Measurements from ENCODE around the gene VWA2.

VWA2 gene

GRCh38 chr10:114278140-114278883 lies 39.3 kb downstream of the VWA2 start:
- no peak for DNase-seq

DNA sequence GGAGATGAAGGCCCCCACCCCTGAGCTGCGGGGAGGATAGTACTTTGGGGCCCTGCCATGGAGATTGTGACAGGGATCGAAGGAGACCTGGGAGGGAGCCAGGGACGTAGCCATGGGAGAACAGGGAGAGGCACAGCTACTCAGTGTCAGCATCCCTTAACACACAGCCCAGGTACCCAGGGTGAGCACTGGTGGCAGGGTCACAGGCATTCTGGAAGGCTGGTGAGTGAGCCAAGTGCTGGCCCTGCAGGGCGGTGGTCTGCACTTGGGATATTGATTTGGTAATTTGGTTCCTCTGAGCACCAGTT lies 39.8 kb downstream of the VWA2 start:
- DNase-seq, result no peak

- no peak for DNase-seq
Observed at GRCh38 chr10:114279289-114279688, 40.2 kb downstream of the VWA2 start.

GRCh38 chr10:114279901-114280644 lies 41.0 kb downstream of the VWA2 start:
- DNase-seq, result no peak

GRCh38 chr10:114281006-114281405 lies 42.0 kb downstream of the VWA2 start:
- no peak for DNase-seq

DNA sequence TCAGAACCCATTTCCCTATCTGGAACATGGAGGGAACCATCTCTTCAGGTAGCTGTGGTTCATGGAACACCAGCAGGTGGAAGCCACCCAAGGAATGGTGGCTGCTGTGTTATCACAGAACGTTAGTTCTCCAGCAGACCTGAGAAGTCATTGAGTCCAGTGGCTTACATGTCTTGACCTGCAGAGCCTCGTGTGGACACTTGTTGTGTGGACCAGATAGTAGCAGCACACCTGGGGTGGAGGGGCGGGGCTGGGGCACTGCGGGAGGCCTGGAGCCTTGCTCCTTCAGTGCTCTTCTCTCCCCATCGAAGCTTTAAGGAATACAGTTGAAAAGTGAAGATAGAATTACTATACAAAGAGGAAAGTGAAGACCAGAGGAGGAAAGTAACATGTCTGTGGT lies 42.4 kb downstream of the VWA2 start:
- no peak for DNase-seq

DNA sequence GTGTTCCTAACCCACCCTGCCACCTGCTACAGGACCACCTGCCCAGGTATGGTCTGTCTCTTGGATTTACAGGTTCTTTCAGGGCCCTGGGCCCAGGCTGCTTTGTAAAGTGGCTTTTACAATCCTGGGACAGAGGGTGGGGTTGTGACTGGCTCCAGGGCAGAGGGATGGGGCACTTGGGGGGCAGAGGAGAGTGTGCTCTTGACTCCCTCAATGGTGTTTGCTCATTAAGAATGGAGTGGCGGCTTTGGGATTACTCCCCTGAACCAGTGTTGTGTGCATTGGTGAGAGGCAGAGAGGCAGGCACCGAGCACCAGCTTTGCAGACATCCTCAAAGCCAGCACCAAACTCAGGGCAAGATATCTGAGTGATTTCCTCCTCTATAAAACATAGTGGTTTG lies 43.5 kb downstream of the VWA2 start:
- no peak for DNase-seq

DNA sequence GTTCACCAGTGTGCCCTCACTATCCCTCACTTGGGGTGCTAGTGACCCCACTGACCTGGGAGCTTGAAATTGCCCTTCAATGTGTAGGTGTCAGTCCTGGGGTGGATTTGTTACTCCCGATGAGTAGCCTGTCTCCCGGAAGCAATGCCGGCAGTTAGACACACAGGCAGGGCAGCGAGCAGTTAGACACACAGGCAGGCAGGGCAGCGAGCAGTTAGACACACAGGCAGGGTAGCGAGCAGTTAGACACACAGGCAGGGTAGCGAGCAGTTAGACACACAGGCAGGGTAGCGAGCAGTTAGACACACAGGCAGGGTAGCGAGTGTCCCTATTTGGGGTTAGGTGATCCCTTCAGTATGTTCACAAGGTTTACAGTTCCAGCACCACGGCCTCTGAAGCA lies 44.0 kb downstream of the VWA2 start:
- no peak for DNase-seq

DNA sequence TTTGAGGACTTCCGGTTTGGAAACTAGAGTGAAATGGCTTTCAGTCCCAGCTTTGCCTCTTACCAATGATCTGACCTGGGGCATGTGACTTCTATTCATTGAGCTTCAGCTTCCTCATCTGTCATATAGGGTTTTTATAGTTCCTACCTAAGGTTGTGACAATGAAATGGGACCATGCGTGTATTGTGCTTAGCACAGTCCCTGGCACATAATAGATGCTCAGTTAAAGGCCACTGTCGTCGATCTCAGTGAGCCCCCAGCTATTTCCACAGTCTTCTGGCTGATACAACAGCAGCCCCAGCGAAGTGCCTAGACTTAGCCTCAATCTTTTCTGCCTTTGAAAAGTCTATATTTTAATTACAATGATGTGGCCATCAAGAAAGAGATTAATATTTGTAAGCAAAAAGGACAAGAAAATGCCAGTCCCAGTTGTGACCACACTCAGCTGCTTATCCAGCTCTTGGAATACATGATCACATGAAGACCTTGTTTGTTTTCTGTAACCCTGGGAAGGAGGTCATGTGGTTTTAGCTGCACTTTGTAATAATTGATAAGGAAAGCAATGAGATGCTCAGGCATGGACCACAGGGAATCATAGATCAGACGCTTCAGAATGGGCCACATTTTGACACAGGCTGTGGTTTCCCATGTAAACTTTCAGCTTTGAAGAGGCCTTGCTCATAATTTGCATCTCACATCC lies 44.6 kb downstream of the VWA2 start:
- no peak for DNase-seq

DNA sequence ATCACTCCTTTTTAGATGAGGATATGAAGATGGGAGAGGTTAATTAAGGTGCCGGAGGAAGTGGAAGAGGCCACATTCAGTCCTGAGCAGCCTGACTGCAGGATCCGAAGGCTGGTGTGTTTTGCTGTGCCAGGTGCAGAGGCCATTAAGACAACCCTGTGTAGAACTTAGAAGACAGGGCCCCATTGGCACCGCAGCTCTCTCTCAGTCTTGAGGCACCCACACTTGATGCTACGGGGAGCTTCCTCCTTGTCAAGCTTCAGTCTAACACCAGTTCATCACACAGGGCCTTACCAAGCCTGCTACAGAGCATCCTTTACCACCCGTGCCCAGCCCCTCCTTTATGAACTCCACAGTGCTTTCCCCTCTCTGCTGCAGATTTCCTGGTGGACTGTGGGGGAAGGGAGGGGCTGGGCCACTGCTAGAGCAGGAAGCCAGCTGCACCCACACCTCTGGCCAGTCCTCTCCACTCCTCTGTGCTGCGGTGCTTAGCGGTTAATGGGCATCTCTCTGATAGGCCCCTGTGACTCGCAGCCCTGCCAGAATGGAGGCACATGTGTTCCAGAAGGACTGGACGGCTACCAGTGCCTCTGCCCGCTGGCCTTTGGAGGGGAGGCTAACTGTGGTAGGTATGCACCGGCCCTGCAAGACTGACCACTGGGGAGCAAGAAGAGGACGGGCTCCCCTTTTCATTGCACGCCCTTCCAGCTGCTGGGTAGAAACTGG lies 45.5 kb downstream of the VWA2 start:
- DNase-seq, result no peak

DNA sequence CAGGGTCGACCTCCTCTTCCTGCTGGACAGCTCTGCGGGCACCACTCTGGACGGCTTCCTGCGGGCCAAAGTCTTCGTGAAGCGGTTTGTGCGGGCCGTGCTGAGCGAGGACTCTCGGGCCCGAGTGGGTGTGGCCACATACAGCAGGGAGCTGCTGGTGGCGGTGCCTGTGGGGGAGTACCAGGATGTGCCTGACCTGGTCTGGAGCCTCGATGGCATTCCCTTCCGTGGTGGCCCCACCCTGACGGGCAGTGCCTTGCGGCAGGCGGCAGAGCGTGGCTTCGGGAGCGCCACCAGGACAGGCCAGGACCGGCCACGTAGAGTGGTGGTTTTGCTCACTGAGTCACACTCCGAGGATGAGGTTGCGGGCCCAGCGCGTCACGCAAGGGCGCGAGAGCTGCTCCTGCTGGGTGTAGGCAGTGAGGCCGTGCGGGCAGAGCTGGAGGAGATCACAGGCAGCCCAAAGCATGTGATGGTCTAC lies 46.9 kb downstream of the VWA2 start:
- DNase-seq, result no peak

DNA sequence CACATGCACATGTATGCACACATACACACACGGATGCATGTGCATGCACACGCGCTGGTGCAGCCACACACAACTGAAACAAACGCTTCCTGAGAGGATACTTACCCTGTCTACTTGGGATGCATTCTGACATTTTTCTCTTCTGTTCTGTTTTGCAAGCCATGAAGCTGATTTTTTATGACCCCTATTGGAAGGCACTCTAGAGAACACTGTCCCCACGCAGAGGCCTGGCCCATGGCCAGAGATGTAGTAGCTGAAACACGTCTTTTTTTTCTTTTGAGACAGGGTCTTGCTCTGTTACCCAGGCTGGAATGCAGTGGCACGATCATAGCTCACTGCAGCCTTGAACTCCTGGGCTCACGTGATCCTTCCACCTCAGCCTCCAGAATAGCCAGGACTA lies 47.9 kb downstream of the VWA2 start:
- DNase-seq, result no peak

- no peak for DNase-seq
Observed at GRCh38 chr10:114288424-114289095, 49.5 kb downstream of the VWA2 start.

DNA sequence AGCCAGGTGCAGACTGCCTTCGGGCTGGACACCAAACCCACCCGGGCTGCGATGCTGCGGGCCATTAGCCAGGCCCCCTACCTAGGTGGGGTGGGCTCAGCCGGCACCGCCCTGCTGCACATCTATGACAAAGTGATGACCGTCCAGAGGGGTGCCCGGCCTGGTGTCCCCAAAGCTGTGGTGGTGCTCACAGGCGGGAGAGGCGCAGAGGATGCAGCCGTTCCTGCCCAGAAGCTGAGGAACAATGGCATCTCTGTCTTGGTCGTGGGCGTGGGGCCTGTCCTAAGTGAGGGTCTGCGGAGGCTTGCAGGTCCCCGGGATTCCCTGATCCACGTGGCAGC lies 50.0 kb downstream of the VWA2 start:
- no peak for DNase-seq

GRCh38 chr10:114290038-114290437 lies 51.0 kb downstream of the VWA2 start:
- no peak for DNase-seq

DNA sequence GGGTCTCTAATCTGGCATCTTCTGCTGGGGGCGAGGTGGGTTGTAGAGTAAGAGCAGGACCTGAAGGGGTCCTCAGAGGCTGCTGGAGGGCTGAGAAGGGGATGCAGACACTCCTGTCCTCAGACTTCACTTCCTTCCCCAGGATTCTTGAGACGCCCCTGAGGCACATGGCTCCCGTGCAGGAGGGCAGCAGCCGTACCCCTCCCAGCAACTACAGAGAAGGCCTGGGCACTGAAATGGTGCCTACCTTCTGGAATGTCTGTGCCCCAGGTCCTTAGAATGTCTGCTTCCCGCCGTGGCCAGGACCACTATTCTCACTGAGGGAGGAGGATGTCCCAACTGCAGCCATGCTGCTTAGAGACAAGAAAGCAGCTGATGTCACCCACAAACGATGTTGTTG lies 52.0 kb downstream of the VWA2 start:
- no peak for DNase-seq

DNA sequence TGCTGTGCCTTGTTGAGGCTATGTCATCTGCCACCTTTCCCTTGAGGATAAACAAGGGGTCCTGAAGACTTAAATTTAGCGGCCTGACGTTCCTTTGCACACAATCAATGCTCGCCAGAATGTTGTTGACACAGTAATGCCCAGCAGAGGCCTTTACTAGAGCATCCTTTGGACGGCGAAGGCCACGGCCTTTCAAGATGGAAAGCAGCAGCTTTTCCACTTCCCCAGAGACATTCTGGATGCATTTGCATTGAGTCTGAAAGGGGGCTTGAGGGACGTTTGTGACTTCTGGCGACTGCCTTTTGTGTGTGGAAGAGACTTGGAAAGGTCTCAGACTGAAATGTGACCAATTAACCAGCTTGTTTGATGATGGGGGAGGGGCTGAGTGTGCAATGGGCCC lies 52.5 kb downstream of the VWA2 start:
- DNase-seq, result no peak

DNA sequence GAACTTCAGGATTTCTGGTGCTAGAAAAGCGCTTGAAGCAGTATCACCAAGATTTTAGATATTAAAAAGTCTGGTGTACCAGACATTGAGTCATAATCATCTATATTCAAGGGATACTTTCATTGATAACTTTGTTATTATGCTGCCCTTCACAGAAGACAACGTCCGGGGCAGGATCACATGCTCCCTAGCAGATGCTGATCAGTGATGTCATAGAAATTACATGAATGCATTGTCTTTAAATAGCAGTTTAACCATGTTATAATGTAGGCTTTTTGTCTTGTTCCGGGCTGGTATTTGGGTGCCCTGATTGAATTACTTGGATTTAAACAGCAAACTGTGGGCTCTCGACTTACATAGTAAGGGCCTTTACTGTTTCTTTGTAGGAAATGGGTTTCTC lies 54.0 kb downstream of the VWA2 start:
- DNase-seq, result no peak

DNA sequence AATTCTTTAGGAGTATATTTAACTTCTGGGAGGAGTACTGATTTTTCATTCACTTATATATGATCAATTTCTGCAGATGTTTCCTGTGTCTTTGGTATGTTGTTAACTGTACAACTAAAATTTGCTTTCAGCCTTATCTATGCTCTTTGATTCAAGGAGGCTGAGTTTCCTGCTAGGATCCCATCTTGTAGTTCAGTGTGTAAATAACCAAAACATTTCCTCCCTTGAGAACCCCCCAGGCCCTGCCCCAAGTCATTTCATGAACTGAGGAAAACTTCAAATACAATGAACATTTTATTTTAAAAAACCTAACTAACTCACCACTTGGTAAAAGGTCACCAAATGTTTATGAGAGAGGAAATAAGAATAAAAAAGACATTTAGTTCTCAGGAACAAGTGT lies 55.5 kb downstream of the VWA2 start:
- DNase-seq, result no peak

DNA sequence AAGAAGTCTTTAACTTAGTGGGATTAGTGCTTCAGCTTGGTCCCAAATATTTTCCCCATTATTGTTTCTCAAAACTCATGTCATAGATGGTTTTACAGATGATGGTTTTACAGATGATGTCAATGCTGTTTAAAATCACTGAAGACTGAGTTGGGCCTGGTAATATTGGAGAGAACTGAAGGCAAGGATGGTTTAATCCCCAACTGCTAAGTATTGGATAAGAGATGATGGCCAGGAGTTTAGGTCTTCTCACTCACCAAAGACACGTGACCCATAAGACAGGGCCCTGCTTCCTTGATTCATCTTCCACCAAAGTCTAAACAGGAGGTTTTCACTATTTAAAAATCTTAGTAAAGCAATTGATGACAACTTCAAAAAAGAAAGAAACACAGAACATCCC lies 56.3 kb downstream of the VWA2 start:
- DNase-seq, result no peak

DNA sequence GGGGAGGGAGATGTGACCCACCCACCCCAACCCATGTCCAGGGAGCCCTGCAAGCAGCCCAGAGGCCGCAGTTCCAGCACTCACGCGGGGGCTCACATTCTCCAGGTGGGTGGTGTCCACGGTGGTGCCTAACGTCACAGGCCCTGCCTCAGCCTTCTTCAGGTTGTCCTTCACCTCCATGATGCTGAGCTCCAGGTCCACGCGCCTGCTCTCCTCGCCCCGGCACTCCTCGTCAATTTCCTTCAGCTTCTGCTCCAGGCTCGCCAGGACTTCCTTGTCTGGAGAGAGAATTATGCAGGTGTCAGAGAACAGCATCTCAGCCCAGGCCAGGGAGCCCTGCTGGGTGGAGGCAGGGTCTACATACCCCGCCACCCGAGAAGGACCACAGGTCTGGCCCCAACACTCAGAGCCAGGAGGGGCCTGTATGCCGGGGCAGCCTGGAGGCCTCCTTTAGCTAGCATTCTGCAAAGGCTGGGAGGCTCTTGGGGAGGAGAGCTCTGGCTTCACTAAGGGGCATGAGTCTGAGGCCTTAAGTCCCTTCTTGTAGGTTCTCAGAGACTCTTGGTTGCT lies 58.2 kb downstream of the VWA2 start:
- no peak for DNase-seq

- DNase-seq, result no peak
Observed at GRCh38 chr10:114300036-114300645, 61.1 kb downstream of the VWA2 start.

Measured in fibroblast of skin of back (primary cell).